A673 (cell line): ENCODE results near the gene SLC28A1.

Experiments
- CTCF ChIP-seq: fragments of 300-800, 200-600 bp; sonication (generic); conservative IDR thresholded peaks from 2 replicates; pipeline ENCODE4 v1.5.1; 2017; ENCODE audit warnings: low read depth, mild to moderate bottlenecking, antibody characterized with exemption, low read length, moderate library complexity, mixed read lengths
- EZH2 ChIP-seq: fragments of 200-600 bp; sonication (generic); IDR thresholded peaks from 2 replicates; pipeline ENCODE4 v1.6.1; 2017; ENCODE audit warnings: borderline replicate concordance, low read depth, mild to moderate bottlenecking, mixed read lengths, antibody characterized with exemption, low read length; ENCODE audit not compliant: poor library complexity, severe bottlenecking

GRCh38 chr15:84919106-84919667, 34.7 kb downstream of the SLC28A1 start:
- no peak for TF ChIP-seq CTCF
- no peak for TF ChIP-seq EZH2
